ENCODE results near the gene IPO4. TPM values are rescaled to one million over a fixed set of nuclear protein-coding genes. Genes with fewer than 3 reads are reported as not detected.
A peak's percentile ranks its signal among the peaks of the same experiment; 100 is the strongest.

IPO4 gene
- total and polyA plus RNA-seq, 9 of the 15 experiments (the other 6 are each of a cell fraction or from before 2014, with no cell fraction given) = 7.3 to 122 (median 31.8) TPM

- peak in 1 of 2 experiments; percentile 73; a peak in 2 of 4 replicates for TF ChIP-seq RCOR1 (IDR thresholded peaks at IDR 0.05; ENCODE audit: borderline replicate concordance in 1 of 2, low read depth in 2 of 2, low read length in 2 of 2)
- no peak for TF ChIP-seq ZNF316 (IDR thresholded peaks at IDR 0.05)
- no peak for TF ChIP-seq IRF9 (tag; IDR thresholded peaks at IDR 0.05)
- peak; percentile 63 for TF ChIP-seq SP1 (CRISPR knock-in tag; IDR thresholded peaks at IDR 0.05)
- no peak for TF ChIP-seq ASH1L (IDR thresholded peaks at IDR 0.05; ENCODE audit: borderline replicate concordance, low read depth, partially characterized antibody)
- peak; percentile 86 for TF ChIP-seq POLR2A (conservative IDR thresholded peaks at IDR 0.05)
- TF ChIP-seq KDM5B (IDR thresholded peaks at IDR 0.05; ENCODE audit: insufficient replicate concordance, low read depth, low read length) = peak; percentile 87
- TF ChIP-seq CBFA2T3 (IDR thresholded peaks at IDR 0.05) = no peak
- TF ChIP-seq ETV1 (tag; conservative IDR thresholded peaks at IDR 0.05; ENCODE audit: low read depth) = peak; percentile 12; the same call in 1 of the 2 replicates
- no peak for TF ChIP-seq HSF4 (CRISPR knock-in tag; IDR thresholded peaks at IDR 0.05; ENCODE audit: borderline replicate concordance)
- TF ChIP-seq ZEB2 (IDR thresholded peaks at IDR 0.05) = no peak
- no peak for TF ChIP-seq ZNF589 (CRISPR knock-in tag; IDR thresholded peaks at IDR 0.05; ENCODE audit: low read depth)
- no peak for TF ChIP-seq ADNP (tag; IDR thresholded peaks at IDR 0.05)
- TF ChIP-seq CBX8 (IDR thresholded peaks at IDR 0.05; ENCODE audit: borderline replicate concordance, extremely low read depth, low read depth, low read length, poor library complexity, severe bottlenecking) = no peak
- TF ChIP-seq ZNF253 (CRISPR knock-in tag; conservative IDR thresholded peaks at IDR 0.05) = no peak
- TF ChIP-seq HDAC2 (IDR thresholded peaks at IDR 0.05) = no peak
- no peak for TF ChIP-seq THRAP3 (IDR thresholded peaks at IDR 0.05; ENCODE audit: borderline replicate concordance)
- no peak for TF ChIP-seq ZNF696 (CRISPR knock-in tag; conservative IDR thresholded peaks at IDR 0.05)
- no peak for TF ChIP-seq ZNF124 (CRISPR knock-in tag; IDR thresholded peaks at IDR 0.05)
- peak; percentile 28; the same call in 1 of the 2 replicates for TF ChIP-seq BHLHE40 (IDR thresholded peaks at IDR 0.05; ENCODE audit: low read length)
- peak; percentile 62 for TF ChIP-seq TAF9B (IDR thresholded peaks at IDR 0.05; ENCODE audit: partially characterized antibody)
- TF ChIP-seq, protein P1, sequence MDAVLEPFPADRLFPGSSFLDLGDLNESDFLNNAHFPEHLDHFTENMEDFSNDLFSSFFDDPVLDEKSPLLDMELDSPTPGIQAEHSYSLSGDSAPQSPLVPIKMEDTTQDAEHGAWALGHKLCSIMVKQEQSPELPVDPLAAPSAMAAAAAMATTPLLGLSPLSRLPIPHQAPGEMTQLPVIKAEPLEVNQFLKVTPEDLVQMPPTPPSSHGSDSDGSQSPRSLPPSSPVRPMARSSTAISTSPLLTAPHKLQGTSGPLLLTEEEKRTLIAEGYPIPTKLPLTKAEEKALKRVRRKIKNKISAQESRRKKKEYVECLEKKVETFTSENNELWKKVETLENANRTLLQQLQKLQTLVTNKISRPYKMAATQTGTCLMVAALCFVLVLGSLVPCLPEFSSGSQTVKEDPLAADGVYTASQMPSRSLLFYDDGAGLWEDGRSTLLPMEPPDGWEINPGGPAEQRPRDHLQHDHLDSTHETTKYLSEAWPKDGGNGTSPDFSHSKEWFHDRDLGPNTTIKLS (IDR thresholded peaks at IDR 0.05; ENCODE audit: borderline replicate concordance, low read depth) = peak; percentile 44; the same call in 1 of the 2 replicates
- peak; percentile 92 for TF ChIP-seq POLR2AphosphoS2 (IDR thresholded peaks at IDR 0.05; ENCODE audit: low read length)
- TF ChIP-seq MTA2 (IDR thresholded peaks at IDR 0.05; ENCODE audit: low read depth) = no peak
- no peak for TF ChIP-seq NR2C2 (CRISPR knock-in tag; IDR thresholded peaks at IDR 0.05)
- no peak; the same call in 1 of the 2 replicates for TF ChIP-seq NR2C2 (tag; IDR thresholded peaks at IDR 0.05)
Observed at GRCh38 chr14:24215495-24216344, 27.1 kb upstream of the IPO4 start, which contains the start of gene MDP1 (continued).
